Erythroblast (primary cell): ENCODE measurements around the gene PARP1.

ENCODE experiments used
- DNase-seq, 2 experiments: peaks; one replicate each; lab custom pipeline; 2025; lab: John Stamatoyannopoulos, UW
- GATA1 ChIP-seq: IDR thresholded peaks from 2 replicates; pipeline ENCODE4 v1.6.1; 2011; ENCODE audit warnings: low read depth, mild to moderate bottlenecking, control low read depth, low read length, moderate library complexity
- POLR2A ChIP-seq: IDR thresholded peaks from 2 replicates; pipeline ENCODE4 v1.6.1; 2011; ENCODE audit warnings: mild to moderate bottlenecking, low read length

The PARP1 gene

DNA sequence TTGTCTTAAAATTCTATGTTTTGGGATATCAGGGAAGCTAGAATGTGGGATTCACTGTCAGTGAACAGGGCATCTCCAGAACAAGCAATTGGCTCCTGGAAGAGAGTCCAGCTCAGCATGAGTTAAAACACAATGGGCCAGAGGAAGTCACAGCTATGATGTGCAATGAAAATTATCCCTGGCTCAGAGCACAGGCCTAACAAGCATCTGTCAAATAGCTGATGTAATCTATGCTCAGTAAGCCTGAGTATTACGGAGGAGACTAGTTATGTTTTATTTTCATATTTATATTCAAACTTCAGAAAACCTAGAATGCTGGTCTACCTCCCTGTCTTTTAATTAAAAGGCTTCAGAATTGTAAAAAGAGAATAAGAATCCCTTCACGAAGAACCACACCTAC lies 41.6 kb downstream of the PARP1 start:
- no peak for TF ChIP-seq POLR2A
- TF ChIP-seq GATA1, result no peak
- DNase-seq, result no peak

GRCh38 chr1:226365831-226366231 lies 42.1 kb downstream of the PARP1 start:
- DNase-seq, result no peak
- no peak for TF ChIP-seq POLR2A
- no peak for TF ChIP-seq GATA1

- TF ChIP-seq GATA1, result no peak
- no peak for TF ChIP-seq POLR2A
- no peak for DNase-seq
Measured at GRCh38 chr1:226364901-226365565, 42.9 kb downstream of the PARP1 start.

DNA sequence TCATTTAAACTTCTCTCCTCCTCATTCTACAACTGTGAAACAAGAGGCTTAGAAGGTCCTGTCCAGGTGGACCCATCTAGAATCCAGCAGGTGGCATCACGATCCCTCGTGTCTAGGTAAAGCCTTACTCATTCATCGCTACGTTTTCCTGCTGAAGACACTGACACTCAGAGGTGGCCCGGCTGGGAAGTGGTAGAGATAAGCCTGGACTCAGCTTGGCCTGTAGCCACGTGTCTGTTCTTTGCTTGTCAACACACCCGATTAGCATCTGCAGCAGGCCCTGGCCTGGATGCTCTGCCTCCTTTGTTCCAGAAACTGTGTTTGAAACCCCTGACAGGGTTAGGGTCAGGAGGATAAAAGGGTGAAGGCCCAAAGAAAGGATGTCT lies 43.4 kb downstream of the PARP1 start:
- TF ChIP-seq GATA1 (no peak), POLR2A (no peak)
- DNase-seq, result peak; percentile 44 to 64

GRCh38 chr1:226363801-226364513 lies 43.9 kb downstream of the PARP1 start:
- no peak for TF ChIP-seq POLR2A
- TF ChIP-seq GATA1, result no peak
- DNase-seq, result no peak

GRCh38 chr1:226362891-226363447 lies 44.9 kb downstream of the PARP1 start:
- TF ChIP-seq GATA1 (no peak), POLR2A (no peak)
- DNase-seq, result no peak

DNA sequence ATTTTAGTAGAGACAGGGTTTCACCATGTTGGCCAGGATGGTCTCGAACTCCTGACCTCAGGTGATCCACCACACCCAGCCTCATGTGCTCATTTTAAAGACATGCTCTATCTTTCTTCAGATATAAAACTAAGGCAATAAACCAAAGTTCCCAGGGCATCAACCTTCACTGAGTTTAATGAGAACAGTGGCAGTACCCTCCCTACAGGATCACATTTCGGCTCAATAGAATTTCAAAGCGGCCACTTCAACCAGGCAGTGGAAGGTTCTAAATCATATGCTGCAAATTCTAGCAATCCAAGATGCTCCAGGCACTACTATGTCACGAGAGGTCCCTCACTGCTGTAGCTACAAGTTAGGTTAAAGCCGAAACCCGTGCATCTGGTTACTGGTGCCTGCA lies 45.5 kb downstream of the PARP1 start:
- TF ChIP-seq GATA1 (no peak), POLR2A (no peak)
- DNase-seq, result no peak

- peak; percentile 87 to 94 for DNase-seq
- TF ChIP-seq GATA1 (no peak), POLR2A (peak; percentile 48)
Measured at GRCh38 chr1:226360106-226360746, 47.7 kb downstream of the PARP1 start.

- no peak for TF ChIP-seq GATA1
- DNase-seq, result no peak
Measured at GRCh38 chr1:226357416-226357815, 50.5 kb downstream of the PARP1 start.

DNA sequence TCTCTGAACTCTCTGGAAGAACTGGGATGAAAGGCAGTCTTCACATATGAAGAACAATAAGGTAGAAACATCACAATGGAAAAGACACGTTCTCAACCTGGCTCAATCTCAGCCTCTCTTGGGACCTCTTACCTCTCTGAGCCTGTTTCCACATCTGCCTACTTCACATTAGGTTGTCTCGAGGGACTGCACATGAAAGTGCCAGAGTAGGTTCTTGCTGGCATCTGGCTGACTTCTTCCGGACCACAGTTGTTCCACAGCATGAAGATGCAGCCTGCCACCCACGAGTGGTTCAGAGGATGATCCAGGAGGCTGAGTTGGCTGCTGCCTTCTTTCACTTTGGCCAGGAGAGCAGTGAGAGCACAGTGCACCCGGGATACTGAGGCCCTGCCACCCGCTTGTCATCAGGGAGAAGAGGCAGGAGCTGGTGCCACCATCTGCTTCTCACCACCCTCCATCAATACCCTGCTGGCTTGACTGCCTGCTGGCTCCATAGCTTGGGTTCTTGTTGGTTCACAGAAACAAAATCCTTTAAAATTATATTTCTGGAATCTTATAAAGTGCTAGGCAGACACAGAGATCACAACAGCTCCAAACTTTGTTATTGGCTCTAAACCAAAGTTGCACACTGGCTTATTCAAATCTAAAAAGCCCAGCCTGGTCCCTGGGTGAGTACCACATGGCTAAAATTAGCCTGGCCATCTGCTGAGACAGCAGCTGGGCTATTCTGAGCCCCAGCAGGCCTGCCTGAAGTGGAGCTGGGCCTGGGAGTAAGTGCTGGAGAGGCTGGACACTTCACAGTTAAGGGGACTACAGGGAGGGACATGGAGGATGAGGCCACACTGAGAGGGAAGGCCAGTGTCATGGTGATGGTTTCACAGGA lies 52.0 kb downstream of the PARP1 start:
- DNase-seq, result no peak
- TF ChIP-seq POLR2A, result no peak
- TF ChIP-seq GATA1, result no peak

DNA sequence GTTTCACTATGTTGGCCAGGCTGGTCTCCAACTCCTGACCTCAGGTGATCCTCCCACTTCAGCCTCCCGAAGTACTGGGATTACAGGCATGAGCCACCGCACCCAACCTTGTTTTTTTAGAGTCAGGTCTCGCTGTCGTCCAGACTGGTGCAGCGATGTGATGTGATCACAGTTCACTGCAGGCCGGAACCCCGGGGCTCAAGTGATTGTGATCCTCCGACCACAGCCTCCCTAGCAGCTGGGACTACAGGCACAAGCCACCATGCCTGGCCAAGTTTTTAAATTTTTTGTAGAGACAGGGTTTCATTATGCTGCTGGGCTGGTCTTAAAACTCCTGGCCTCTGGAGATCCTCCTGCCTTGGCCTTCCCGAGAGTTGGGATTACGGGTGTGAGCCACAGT lies 52.9 kb downstream of the PARP1 start:
- no peak for DNase-seq
- TF ChIP-seq POLR2A (no peak), GATA1 (no peak)

GRCh38 chr1:226353698-226354525 lies 54.0 kb downstream of the PARP1 start:
- TF ChIP-seq POLR2A (no peak), GATA1 (no peak)
- DNase-seq, result no peak

- no peak for DNase-seq
- TF ChIP-seq POLR2A, result no peak
- TF ChIP-seq GATA1, result no peak
Measured at GRCh38 chr1:226351709-226352108, 56.2 kb downstream of the PARP1 start.

- no peak for DNase-seq
- TF ChIP-seq GATA1, result no peak
- no peak for TF ChIP-seq POLR2A
Measured at GRCh38 chr1:226350519-226350865, 57.4 kb downstream of the PARP1 start.
